ENCODE results near the gene EIF3C.
"Not testable (repeated sequence)": the region's sequence is repeated elsewhere in the genome, so short reads cannot be mapped to it uniquely, and the experiment has no call there.

EIF3C gene

GRCh38 chr16:28750469-28751067, 39.3 kb downstream of the EIF3C start:
- DNase-seq = not testable (repeated sequence)

GRCh38 chr16:28751487-28751886, 40.2 kb downstream of the EIF3C start, which contains the start of gene NPIPB9:
NPIPB9 (plus strand) TSS chr16:28751787.
- not testable (repeated sequence) for DNase-seq

- DNase-seq = not testable (repeated sequence)
Observed at GRCh38 chr16:28781697-28782096, 70.4 kb downstream of the EIF3C start.

GRCh38 chr16:28782357-28782756, 71.1 kb downstream of the EIF3C start:
- not testable (repeated sequence) for DNase-seq

Measured in GOT3 (cell line).